Brain microvascular endothelial cell (primary cell): ENCODE measurements around the gene NCS1.

ENCODE experiments used
- DNase-seq: peaks from one replicate; pipeline ENCODE4 v3.0.0-alpha.2; 2020
- H3K27ac ChIP-seq: fragments of 250-450 bp; sonication (Bioruptor Pico); 2 replicates; pipeline ENCODE4 v1.5.1; 2020; ENCODE audit warnings: mild to moderate bottlenecking, moderate library complexity
- H3K27me3 ChIP-seq: fragments of 250-450 bp; sonication (Bioruptor Pico); replicated peaks from 2 replicates; pipeline ENCODE4 v1.5.1; 2020; ENCODE audit warnings: mild to moderate bottlenecking
- H3K36me3 ChIP-seq: fragments of 250-450 bp; sonication (Bioruptor Pico); replicated peaks from 2 replicates; pipeline ENCODE4 v1.5.1; 2020; ENCODE audit warnings: mild to moderate bottlenecking
- H3K4me3 ChIP-seq: 2 replicates; pipeline ENCODE4 v1.5.1; 2011; ENCODE audit warnings: low read depth, mild to moderate bottlenecking, control low read depth, low read length, moderate library complexity
- in situ Hi-C: cut with HindIII; loops from 2 replicates; pipeline ENCODE4 v1.10.0; 2017; ENCODE audit warnings: low sequenced_read_pairs, low pct_ligation_motif_present
- TF ChIP-seq, protein P1 (sequence below): IDR thresholded peaks from 2 replicates; pipeline ENCODE4 v1.5.1; 2011; ENCODE audit warnings: low read depth, mild to moderate bottlenecking, moderate library complexity, low read length, control low read depth, inconsistent platforms; ENCODE audit errors: missing control alignments

The NCS1 gene

DNA sequence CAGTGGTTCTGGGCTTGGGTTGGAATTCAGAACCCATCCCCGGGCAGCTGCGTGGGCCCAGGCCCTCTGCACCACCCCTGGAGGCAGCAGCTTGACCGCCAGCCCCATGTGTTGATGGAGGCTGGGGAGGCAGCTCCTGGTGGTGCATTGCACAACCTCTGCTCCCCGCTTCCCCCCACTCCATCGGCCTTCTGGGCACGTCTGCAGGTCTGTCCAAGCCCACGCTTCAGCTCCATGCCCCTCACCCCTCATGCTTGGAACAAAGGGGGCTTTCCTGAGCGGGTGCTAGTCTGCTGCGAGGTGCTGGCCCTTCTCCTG, 1.4 kb downstream of the NCS1 start:
- in situ Hi-C loops, result no loop called here
- H3K4me3 ChIP-seq, result peak overlapping the region; percentile 71
- no peak for DNase-seq
- H3K27me3 ChIP-seq, result no peaks in the 10 kb centered on the region
- TF ChIP-seq, protein P1, sequence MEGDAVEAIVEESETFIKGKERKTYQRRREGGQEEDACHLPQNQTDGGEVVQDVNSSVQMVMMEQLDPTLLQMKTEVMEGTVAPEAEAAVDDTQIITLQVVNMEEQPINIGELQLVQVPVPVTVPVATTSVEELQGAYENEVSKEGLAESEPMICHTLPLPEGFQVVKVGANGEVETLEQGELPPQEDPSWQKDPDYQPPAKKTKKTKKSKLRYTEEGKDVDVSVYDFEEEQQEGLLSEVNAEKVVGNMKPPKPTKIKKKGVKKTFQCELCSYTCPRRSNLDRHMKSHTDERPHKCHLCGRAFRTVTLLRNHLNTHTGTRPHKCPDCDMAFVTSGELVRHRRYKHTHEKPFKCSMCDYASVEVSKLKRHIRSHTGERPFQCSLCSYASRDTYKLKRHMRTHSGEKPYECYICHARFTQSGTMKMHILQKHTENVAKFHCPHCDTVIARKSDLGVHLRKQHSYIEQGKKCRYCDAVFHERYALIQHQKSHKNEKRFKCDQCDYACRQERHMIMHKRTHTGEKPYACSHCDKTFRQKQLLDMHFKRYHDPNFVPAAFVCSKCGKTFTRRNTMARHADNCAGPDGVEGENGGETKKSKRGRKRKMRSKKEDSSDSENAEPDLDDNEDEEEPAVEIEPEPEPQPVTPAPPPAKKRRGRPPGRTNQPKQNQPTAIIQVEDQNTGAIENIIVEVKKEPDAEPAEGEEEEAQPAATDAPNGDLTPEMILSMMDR, result no peak
- H3K36me3 ChIP-seq, result peaks cover 4% of the 10 kb centered on the region
- no peak overlapping the region for H3K27ac ChIP-seq

DNA sequence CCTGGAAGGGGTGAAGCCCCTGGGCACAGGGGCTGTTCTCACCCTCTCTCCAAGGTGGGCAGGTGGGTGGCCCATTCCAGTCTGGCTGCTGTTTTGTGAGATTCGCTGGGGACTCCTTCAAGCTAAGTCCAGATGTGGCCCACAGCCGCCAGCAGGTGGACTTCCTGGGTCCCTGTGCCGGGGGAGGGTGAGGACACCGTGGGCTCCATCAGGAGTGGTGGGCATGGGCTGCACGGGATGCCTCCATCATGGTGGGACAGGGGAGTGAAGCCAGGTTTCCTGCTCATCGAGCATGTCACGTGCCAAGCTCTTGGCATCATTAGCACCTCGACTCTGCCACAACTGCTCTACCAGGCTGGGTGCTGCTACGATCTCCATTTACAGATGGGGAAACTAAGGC, 1.8 kb downstream of the NCS1 start:
- no peak overlapping the region for H3K27ac ChIP-seq
- in situ Hi-C loops, result no loop called here
- TF ChIP-seq, protein P1, result no peak
- no peak for DNase-seq
- H3K4me3 ChIP-seq, result peak overlapping the region; percentile 71
- H3K36me3 ChIP-seq, result peaks cover 4% of the 10 kb centered on the region
- H3K27me3 ChIP-seq, result no peaks in the 10 kb centered on the region

DNA sequence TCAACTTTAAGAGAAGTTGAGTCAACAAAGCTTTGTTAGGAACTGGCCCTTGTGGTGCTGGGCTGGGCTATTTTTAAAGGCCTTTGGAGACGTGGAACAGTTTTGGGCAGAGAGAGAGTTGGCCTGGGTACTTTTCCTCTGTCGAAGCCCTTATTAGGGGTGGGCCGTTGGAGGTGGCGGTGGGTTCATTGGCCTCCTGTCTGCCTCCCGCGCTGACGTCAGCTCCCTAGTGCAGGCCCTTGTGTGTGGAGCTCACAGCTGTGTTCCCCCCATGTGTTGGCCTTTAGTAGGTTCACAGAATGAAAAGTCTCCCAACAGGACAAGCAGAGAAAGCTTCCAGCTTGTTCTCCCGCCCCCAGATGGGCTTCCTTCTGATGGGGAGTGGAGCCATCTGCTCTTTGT, 2.7 kb downstream of the NCS1 start:
- peaks cover 4% of the 10 kb centered on the region for H3K36me3 ChIP-seq
- DNase-seq, result no peak
- no peaks in the 10 kb centered on the region for H3K27me3 ChIP-seq
- in situ Hi-C loops, result no loop called here
- H3K4me3 ChIP-seq, result no peak overlapping the region
- H3K27ac ChIP-seq, result no peak overlapping the region
- TF ChIP-seq, protein P1, result no peak

DNA sequence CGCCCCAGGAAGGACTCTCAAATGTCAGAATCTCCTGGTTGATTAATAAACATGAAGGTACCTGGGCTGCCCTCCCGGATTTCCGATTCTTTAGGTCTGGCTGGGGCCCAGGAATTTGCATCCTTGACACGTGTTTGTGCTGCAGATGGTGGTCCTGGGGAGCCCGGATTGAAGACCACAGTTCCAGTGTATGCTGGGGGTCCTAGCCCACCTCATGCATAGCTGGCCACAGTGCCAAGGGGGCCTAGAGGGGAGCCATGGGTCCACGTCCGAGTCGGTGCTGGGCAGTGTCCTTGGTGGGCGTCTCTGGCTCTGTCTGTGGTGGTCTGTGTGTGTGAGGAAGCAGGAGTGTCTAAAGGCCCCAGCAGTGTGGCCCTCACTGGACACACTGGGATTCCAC, 3.2 kb downstream of the NCS1 start:
- in situ Hi-C loops, result no loop called here
- Histone ChIP-seq H3K27me3 (no peaks in the 10 kb centered on the region), H3K27ac (no peak overlapping the region), H3K36me3 (peaks cover 4% of the 10 kb centered on the region), H3K4me3 (no peak overlapping the region)
- no peak for DNase-seq
- TF ChIP-seq, protein P1, result no peak

DNA sequence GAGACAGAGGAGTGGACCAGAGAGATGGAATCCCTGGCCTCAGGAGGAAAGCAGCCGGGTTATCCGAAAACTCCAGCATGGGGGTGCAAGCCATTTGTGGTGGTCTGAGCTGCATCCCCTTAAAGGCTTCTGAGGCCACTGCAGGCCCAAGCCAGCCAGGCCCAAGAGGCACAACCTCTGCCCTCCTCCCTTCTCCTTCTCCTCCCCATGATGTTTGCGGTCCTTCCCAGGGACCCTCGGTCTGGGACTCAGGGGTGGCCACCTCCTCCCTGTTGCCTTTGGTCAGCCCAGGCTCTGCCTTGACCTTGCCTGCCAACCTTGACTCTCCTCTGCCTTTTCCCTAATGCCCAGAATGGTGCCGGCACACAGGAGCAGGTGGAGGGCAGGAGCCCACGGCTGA, 4.6 kb downstream of the NCS1 start:
- in situ Hi-C loops, result no loop called here
- peaks cover 4% of the 10 kb centered on the region for H3K36me3 ChIP-seq
- no peak for DNase-seq
- TF ChIP-seq, protein P1, result no peak
- no peak overlapping the region for H3K4me3 ChIP-seq
- H3K27me3 ChIP-seq, result no peaks in the 10 kb centered on the region
- no peak overlapping the region for H3K27ac ChIP-seq

DNA sequence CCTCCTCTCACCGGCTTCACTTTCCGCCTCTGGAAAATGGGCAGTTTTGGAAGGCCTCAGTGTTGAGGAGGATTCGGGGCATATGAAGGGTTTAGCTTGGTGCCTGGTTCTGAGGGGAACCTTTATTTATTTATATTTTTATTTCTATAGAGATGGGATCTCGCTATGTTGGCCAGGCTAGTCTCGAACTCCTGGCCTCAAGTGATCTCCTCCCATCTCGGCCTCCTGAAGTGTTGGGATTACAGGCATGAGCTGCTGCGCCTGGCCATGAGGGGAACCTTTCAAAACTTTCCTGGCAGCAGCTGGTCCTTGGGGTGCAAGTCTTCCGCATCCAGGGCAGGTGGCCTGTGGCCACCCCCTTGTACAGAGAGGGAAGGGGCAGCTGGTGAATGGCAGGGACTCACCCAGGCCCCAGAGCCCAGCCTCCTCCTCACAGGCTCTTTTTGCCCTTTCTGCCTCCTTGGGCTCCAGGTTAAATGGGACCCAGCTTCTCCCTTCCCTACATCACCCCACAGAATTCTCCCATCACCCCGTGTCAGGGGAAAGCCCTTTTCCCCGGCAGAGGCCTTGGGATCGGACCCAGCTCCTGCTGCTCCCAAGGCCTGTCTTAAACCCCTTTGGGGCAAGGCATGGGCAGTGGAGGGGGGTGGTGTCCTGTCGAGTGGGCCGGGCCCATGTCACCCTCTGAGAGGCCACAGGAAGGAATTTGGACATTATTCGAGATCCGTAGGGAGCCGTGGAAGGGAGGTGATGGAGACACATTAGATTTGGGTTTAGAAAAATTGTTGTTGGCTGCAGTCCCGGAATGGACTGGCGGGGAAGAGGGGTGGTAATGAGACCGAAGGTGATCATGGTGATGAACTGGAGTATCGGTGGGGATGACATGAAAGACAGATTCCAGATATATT, 5.9 kb downstream of the NCS1 start:
- in situ Hi-C loops, result no loop called here
- no peak for DNase-seq
- H3K27ac ChIP-seq, result no peak overlapping the region
- H3K4me3 ChIP-seq, result no peak overlapping the region
- peaks cover 4% of the 10 kb centered on the region for H3K36me3 ChIP-seq
- H3K27me3 ChIP-seq, result no peaks in the 10 kb centered on the region
- TF ChIP-seq, protein P1, result no peak
